ENCODE results near the gene GYPC. TPM values are rescaled to one million over a fixed set of nuclear protein-coding genes. Genes with fewer than 3 reads are reported as not detected.

The GYPC gene
- total and polyA plus RNA-seq, 4 donors: 8.7 to 419 (median 12.3) TPM

- H3K36me3 ChIP-seq (ENCODE audit: control insufficient read depth in 4 of 4, insufficient read depth in 3 of 4, low read depth in 1 of 4, low read length in 3 of 4): no peaks in the 10 kb centered on the region
- WGBS: 92% methylated on average over 5 of the region's 5 CpGs
- DNase-seq (ENCODE audit: low spot score): no peak
- H3K27me3 ChIP-seq (ENCODE audit: control insufficient read depth in 4 of 4, insufficient read depth in 4 of 4, low read length in 3 of 4): no peaks in the 10 kb centered on the region
- H3K9ac ChIP-seq (ENCODE audit: low read depth in 1 of 2, low read length in 2 of 2): no peak overlapping the region
- TF ChIP-seq ZBTB33 (IDR thresholded peaks at IDR 0.05) (no peak), FOXA2 (IDR thresholded peaks at IDR 0.05) (no peak), FOXA1 (IDR thresholded peaks at IDR 0.05) (no peak), YY1 (IDR thresholded peaks at IDR 0.05) (no peak), REST (IDR thresholded peaks at IDR 0.05) (no peak), JUND (IDR thresholded peaks at IDR 0.05) (no peak), MAX (IDR thresholded peaks at IDR 0.05) (no peak)
- H3K4me3 ChIP-seq (ENCODE audit: low read depth in 1 of 3, low read length in 3 of 3): no peak overlapping the region
- peaks cover 2 to 11% (median 5%) of the 10 kb centered on the region in 4 donors for H3K9me3 ChIP-seq (ENCODE audit: control insufficient read depth in 4 of 4, low read length in 3 of 4)
- H3K4me1 ChIP-seq (ENCODE audit: control insufficient read depth in 4 of 4, insufficient read depth in 4 of 4, low read length in 3 of 4): no peaks in the 10 kb centered on the region
- no peak overlapping the region for H3K27ac ChIP-seq (ENCODE audit: low read depth in 1 of 2, low read length in 2 of 2)
Observed at GRCh38 chr2:126675637-126676036, 19.7 kb downstream of the GYPC start.

- no peaks in the 10 kb centered on the region for H3K36me3 ChIP-seq (ENCODE audit: control insufficient read depth in 4 of 4, insufficient read depth in 3 of 4, low read depth in 1 of 4, low read length in 3 of 4)
- 63% methylated on average over 1 of the region's 1 CpG for WGBS
Observed at GRCh38 chr2:126676221-126677175, 20.5 kb downstream of the GYPC start.

GRCh38 chr2:126677176-126677538, 21.2 kb downstream of the GYPC start:
- DNase-seq (ENCODE audit: low spot score): no peak

More at GRCh38 chr2:126676221-126677175, 20.5 kb downstream of the GYPC start:
- peak; percentile 66 for DNase-seq (ENCODE audit: low spot score)
- Histone ChIP-seq H3K27ac (ENCODE audit: low read depth in 1 of 2, low read length in 2 of 2) (no peak overlapping the region), H3K4me3 (ENCODE audit: low read depth in 1 of 3, low read length in 3 of 3) (no peak overlapping the region), H3K9me3 (ENCODE audit: control insufficient read depth in 4 of 4, low read length in 3 of 4) (peaks cover 2 to 11% (median 5%) of the 10 kb centered on the region in 4 donors), H3K4me1 (ENCODE audit: control insufficient read depth in 4 of 4, insufficient read depth in 4 of 4, low read length in 3 of 4) (no peaks in the 10 kb centered on the region), H3K27me3 (ENCODE audit: control insufficient read depth in 4 of 4, insufficient read depth in 4 of 4, low read length in 3 of 4) (no peaks in the 10 kb centered on the region), H3K9ac (ENCODE audit: low read depth in 1 of 2, low read length in 2 of 2) (no peak overlapping the region)
- no peak for TF ChIP-seq HNF4A (conservative IDR thresholded peaks at IDR 0.05)
- no peak for TF ChIP-seq RAD21 (IDR thresholded peaks at IDR 0.05)

More at GRCh38 chr2:126677176-126677538, 21.2 kb downstream of the GYPC start:
- Histone ChIP-seq H3K4me3 (ENCODE audit: low read depth in 1 of 3, low read length in 3 of 3) (no peak overlapping the region), H3K36me3 (ENCODE audit: control insufficient read depth in 4 of 4, insufficient read depth in 3 of 4, low read depth in 1 of 4, low read length in 3 of 4) (no peaks in the 10 kb centered on the region), H3K9me3 (ENCODE audit: control insufficient read depth in 4 of 4, low read length in 3 of 4) (peaks cover 2 to 11% (median 5%) of the 10 kb centered on the region in 4 donors), H3K27ac (ENCODE audit: low read depth in 1 of 2, low read length in 2 of 2) (no peak overlapping the region), H3K4me1 (ENCODE audit: control insufficient read depth in 4 of 4, insufficient read depth in 4 of 4, low read length in 3 of 4) (no peaks in the 10 kb centered on the region), H3K9ac (ENCODE audit: low read depth in 1 of 2, low read length in 2 of 2) (no peak overlapping the region), H3K27me3 (ENCODE audit: control insufficient read depth in 4 of 4, insufficient read depth in 4 of 4, low read length in 3 of 4) (no peaks in the 10 kb centered on the region)
- TF ChIP-seq ATF3 (IDR thresholded peaks at IDR 0.05) (no peak), JUND (IDR thresholded peaks at IDR 0.05) (no peak), EGR1 (IDR thresholded peaks at IDR 0.05; ENCODE audit: low read depth in 2 of 2) (no peak), TAF1 (conservative IDR thresholded peaks at IDR 0.05) (no peak), YY1 (IDR thresholded peaks at IDR 0.05) (no peak), FOXA2 (IDR thresholded peaks at IDR 0.05) (no peak), GABPA (IDR thresholded peaks at IDR 0.05 in 1 of 2, conservative IDR thresholded peaks at IDR 0.05 in 1 of 2) (no peak), RXRA (IDR thresholded peaks at IDR 0.05) (no peak)
- 79% methylated on average over 1 of the region's 1 CpG for WGBS

Measured in liver (tissue), 9 donors.